GM12878 (cell line): ENCODE results near the gene ACSL3. TPM values are rescaled to one million over a fixed set of nuclear protein-coding genes. Genes with fewer than 3 reads are reported as not detected.

Experiments used
- ATAC-seq: fragments of 200-7000 bp; cut with Tn5 transposase; 3 replicates; pipeline ENCODE4 v1.9.1; 2020; ENCODE audit warnings: mild to moderate bottlenecking, moderate library complexity
- BruUV-seq: library from RNA; stranded (reverse); fragments of 400-500 nt; replicated peaks from 2 replicates; lab custom pipeline; 2021; lab: Mats Ljungman, UMichigan
- CTCF ChIA-PET: fragments of 300-600 bp; sonication (Branson Sonifier 250); formaldehyde crosslinking; extraction: SDS; loops from one replicate; lab custom pipeline; 2021; ENCODE audit warnings: inconsistent platforms; lab: Yijun Ruan, JAX
- POLR2A ChIA-PET: fragments of 350-600 bp; formaldehyde crosslinking; extraction: SDS; loops from one replicate; lab custom pipeline; 2021; ENCODE audit warnings: inconsistent platforms; lab: Charles Lee
- RAD21 ChIA-PET: fragments of 300-600 bp; sonication (Branson Sonifier 250); formaldehyde crosslinking; loops from one replicate; lab custom pipeline; 2023; ENCODE audit warnings: antibody characterized with exemption; ENCODE audit not compliant: unreplicated experiment; lab: Charles Lee
- SMC1A ChIA-PET: fragments of 300-600 bp; sonication (Branson Sonifier 250); formaldehyde crosslinking; loops from one replicate; lab custom pipeline; 2023; ENCODE audit not compliant: unreplicated experiment, uncharacterized antibody; lab: Charles Lee
- DNase-seq: peaks from one replicate; pipeline ENCODE4 v3.0.0-alpha.2; 2011; ENCODE audit warnings: low read depth, low spot score
- FAIRE-seq: peaks from 3 replicates; lab custom pipeline; 2011; peaks lifted over from hg19 to GRCh38; lab: Jason Lieb, UNC
- H2AFZ ChIP-seq: 2 replicates; pipeline ENCODE4 v1.6.0; 2011; ENCODE audit warnings: low read depth, low read length, control low read depth; ENCODE audit not compliant: control insufficient read depth
- H3K27ac ChIP-seq: 2 replicates; pipeline ENCODE4 v1.5.1; 2011; ENCODE audit warnings: control low read depth; ENCODE audit not compliant: control insufficient read depth, insufficient read depth
- H3K27me3 ChIP-seq, 2 experiments: replicated peaks in 1 of 2; 2 replicates each; pipeline versions ENCODE4 v1.6.0 to v1.6.1; 2011; ENCODE audit warnings: low read length in 1 of 2; ENCODE audit not compliant: control insufficient read depth in 2 of 2, insufficient read depth in 2 of 2
- H3K36me3 ChIP-seq, 2 experiments: 2 replicates each; pipeline ENCODE4 v1.5.1; 2011; ENCODE audit warnings: low read length in 1 of 2; ENCODE audit not compliant: control insufficient read depth in 2 of 2, insufficient read depth in 2 of 2
- H3K4me1 ChIP-seq: 2 replicates; pipeline ENCODE4 v1.6.1; 2011; ENCODE audit warnings: mild to moderate bottlenecking, low read length, moderate library complexity, mixed read lengths; ENCODE audit not compliant: control insufficient read depth, insufficient read depth
- H3K4me2 ChIP-seq: 2 replicates; pipeline ENCODE4 v1.6.0; 2011; ENCODE audit warnings: control low read depth; ENCODE audit not compliant: control insufficient read depth, insufficient read depth
- H3K4me3 ChIP-seq: fragments of 200-600 bp; sonication (generic); 2 replicates; pipeline ENCODE4 v1.5.1; 2016
- H3K79me2 ChIP-seq: 2 replicates; pipeline ENCODE4 v1.6.0; 2011; ENCODE audit warnings: low read length; ENCODE audit not compliant: control insufficient read depth, insufficient read depth
- H3K9ac ChIP-seq: 2 replicates; pipeline ENCODE4 v1.8.0; 2011; ENCODE audit warnings: low read length, control low read depth, mixed read lengths; ENCODE audit not compliant: control insufficient read depth, insufficient read depth
- H3K9me3 ChIP-seq: replicated peaks from 3 replicates; pipeline ENCODE4 v1.5.1; 2011; ENCODE audit warnings: mild to moderate bottlenecking, low read length; ENCODE audit not compliant: control insufficient read depth, insufficient read depth
- H4K20me1 ChIP-seq: 2 replicates; pipeline ENCODE4 v1.6.0; 2011; ENCODE audit not compliant: control insufficient read depth, insufficient read depth
- ATF2 ChIP-seq: IDR thresholded peaks from 2 replicates; pipeline ENCODE4 v1.6.1; 2012; ENCODE audit warnings: low read length, inconsistent platforms
- CEBPZ ChIP-seq: fragments of 150-350 bp; IDR thresholded peaks from 2 replicates; pipeline ENCODE4 v1.6.1; 2016; ENCODE audit warnings: low read depth, low read length
- EED ChIP-seq: sonication (generic); IDR thresholded peaks from 2 replicates; pipeline ENCODE4 v1.6.1; 2016; ENCODE audit warnings: antibody characterized with exemption, low read depth
- IKZF1 ChIP-seq: fragments of 450-650 bp; conservative IDR thresholded peaks from 2 replicates; pipeline ENCODE4 v1.6.1; 2017; ENCODE audit warnings: antibody characterized with exemption, mild to moderate bottlenecking
- MTA3 ChIP-seq: IDR thresholded peaks from 2 replicates; pipeline ENCODE4 v1.6.1; 2012; ENCODE audit warnings: low read length, inconsistent platforms, borderline replicate concordance
- NKRF ChIP-seq: fragments of 450-650 bp; conservative IDR thresholded peaks from 2 replicates; pipeline ENCODE4 v1.6.1; 2017; ENCODE audit warnings: mild to moderate bottlenecking, moderate library complexity
- NRF1 ChIP-seq: conservative IDR thresholded peaks from 2 replicates; pipeline ENCODE4 v1.6.1; 2011; ENCODE audit warnings: mild to moderate bottlenecking, low read depth, low read length, improper control_type of control experiment
- SIN3A ChIP-seq: IDR thresholded peaks from 2 replicates; pipeline ENCODE4 v1.6.1; 2012; ENCODE audit warnings: low read depth, low read length, improper control_type of control experiment
- SMAD5 ChIP-seq: IDR thresholded peaks from 2 replicates; pipeline ENCODE4 v1.6.1; 2016; ENCODE audit warnings: antibody characterized with exemption, low read depth
- STAT1 ChIP-seq: fragments of 450-650 bp; conservative IDR thresholded peaks from 2 replicates; pipeline ENCODE4 v1.6.1; 2014; ENCODE audit warnings: antibody characterized with exemption, mild to moderate bottlenecking
- SUZ12 ChIP-seq: fragments of 200-600 bp; sonication (generic); IDR thresholded peaks from one replicate; pipeline ENCODE4 v1.6.1; 2018; ENCODE audit warnings: antibody characterized with exemption, mild to moderate bottlenecking; ENCODE audit not compliant: unreplicated experiment
- TCF12 ChIP-seq: IDR thresholded peaks from 2 replicates; pipeline ENCODE4 v1.6.1; 2011; ENCODE audit warnings: low read depth, mild to moderate bottlenecking, low read length
- TCF3 ChIP-seq: IDR thresholded peaks from 2 replicates; pipeline ENCODE4 v1.6.1; 2012; ENCODE audit warnings: low read depth, mild to moderate bottlenecking, low read length, borderline replicate concordance; ENCODE audit not compliant: insufficient read depth
- TCF7 ChIP-seq: IDR thresholded peaks from 2 replicates; pipeline ENCODE4 v1.6.1; 2014; ENCODE audit warnings: antibody characterized with exemption, borderline replicate concordance
- ZNF592 ChIP-seq: fragments of 450-650 bp; IDR thresholded peaks from 2 replicates; pipeline ENCODE4 v1.6.1; 2017; ENCODE audit warnings: mild to moderate bottlenecking, moderate library complexity
- WGBS: methylation state at CpG from one replicate; pipeline ENCODE4 v1.1.6; 2016; ENCODE audit warnings: low lambda C conversion rate; ENCODE audit not compliant: insufficient replicate concordance, insufficient coverage; ENCODE audit errors: missing lambda C conversion rate; 5-methylcytosine and 5-hydroxymethylcytosine counted together
- in situ Hi-C: fragments of 300-500 bp; cut with MboI; formaldehyde crosslinking; loops from 9 replicates; pipeline ENCODE4 v1.14.3; 2018; ENCODE audit warnings: mixed read lengths
- intact Hi-C: fragments of 100-400 bp; cut with micrococcal nuclease; formaldehyde crosslinking; loops from one replicate; pipeline ENCODE4 v1.14.2; 2022; ENCODE audit not compliant: unreplicated experiment
- polyA plus RNA-seq, 11 experiments: library from polyadenylated mRNA; depleted of rRNA in 4 of 11; unstranded in 6 of 11; stranded (reverse) in 5 of 11; fragments of >200 nt; fragmentation: Nextera tagmentation in 4 of 11; fragmentation: Illumina TruSeq in 1 of 11; extraction: Ambion mirVana in 4 of 11; extraction: Trizol in 1 of 11; gene quantifications; 1 replicate in 1 of 11; 2 replicates in 10 of 11; pipeline versions ENCODE4 v1.2.1 to v1.2.3, GENCODE V29; 2011 to 2016; ENCODE audit warnings: inconsistent platforms in 2 of 11, missing spikeins in 2 of 11, low read depth in 1 of 11
- total RNA-seq, 4 experiments: library from RNA; depleted of rRNA in 3 of 4; stranded (reverse); fragments of >200 nt in 3 of 4; fragmentation: Illumina TruSeq in 1 of 4; extraction: Trizol in 1 of 4; gene quantifications; 2 replicates each; pipeline versions ENCODE4 v1.2.1 to v1.2.3, GENCODE V29; 2013 to 2021

The ACSL3 gene
- total and polyA plus RNA-seq, 10 of the 15 experiments (the other 5 are each of a cell fraction or from before 2014, with no cell fraction given), result 15.6 to 83.9 (median 56.7) TPM

- H3K4me3 ChIP-seq, result no peak overlapping the region
- H2AFZ ChIP-seq, result no peak overlapping the region
- H3K4me1 ChIP-seq, result no peaks in the 10 kb centered on the region
- H3K36me3 ChIP-seq, result no peaks in the 10 kb centered on the region
- H3K4me2 ChIP-seq, result no peak overlapping the region
- no peak overlapping the region for H3K9ac ChIP-seq
- BruUV-seq, result no TSS peak
- in situ Hi-C loops, result no loop called here
- TF ChIP-seq NKRF (no peak), IKZF1 (no peak), SUZ12 (no peak), SIN3A (no peak), TCF12 (no peak), SMAD5 (no peak), ZNF592 (no peak), EED (no peak), TCF7 (no peak), TCF3 (no peak), CEBPZ (no peak), ATF2 (no peak), STAT1 (no peak), MTA3 (no peak), NRF1 (no peak)
- ChIA-PET RAD21 (no interaction called here), CTCF (no interaction called here), SMC1A (interaction anchor here (1.0 to 2.1 kb wide), 2 partner anchors 11 to 1675 kb away, joined by 4 to 8 read pairs; no protein-coding TSS in a partner anchor), POLR2A (no interaction called here)
- no peak overlapping the region for H3K27ac ChIP-seq
- intact Hi-C loops, result no loop called here
- DNase-seq, result no peak
- H3K27me3 ChIP-seq, result no peaks in the 10 kb centered on the region
- ATAC-seq, result no peak
- 12% methylated on average over 3 of the region's 3 CpGs for WGBS
- H4K20me1 ChIP-seq, result no peaks in the 10 kb centered on the region
- H3K79me2 ChIP-seq, result no peaks in the 10 kb centered on the region
- no peak for FAIRE-seq
- no peaks in the 10 kb centered on the region for H3K9me3 ChIP-seq
Observed at GRCh38 chr2:222982909-222983265, 122.1 kb downstream of the ACSL3 start.
